ENCODE data around the gene CFAP68. TPM values are rescaled to one million over a fixed set of nuclear protein-coding genes. Genes with fewer than 3 reads are reported as not detected.

CFAP68 gene
- total and polyA plus RNA-seq, 7 donors, result 4.4 to 17.7 (median 7.6) TPM

DNA sequence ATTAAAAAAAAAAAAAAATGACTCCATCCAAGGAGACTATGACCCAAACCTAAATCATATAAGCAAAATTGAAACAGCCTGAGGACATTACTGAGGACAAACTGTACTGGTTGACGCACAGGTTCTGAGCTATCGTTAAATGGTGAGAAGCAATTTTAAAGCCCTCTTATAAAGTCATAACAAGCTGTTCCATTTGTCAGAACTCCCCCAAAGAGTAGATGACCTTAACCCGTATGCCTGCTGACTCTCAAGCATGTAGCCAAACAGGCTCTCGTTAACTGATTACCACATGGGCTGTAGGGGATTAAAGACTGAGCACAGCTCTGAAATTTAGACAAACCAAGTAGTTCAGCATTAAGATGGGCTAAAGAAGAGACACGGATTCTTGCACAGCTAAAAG lies 30.0 kb downstream of the CFAP68 start:
- Histone ChIP-seq H3K27me3 (ENCODE audit: insufficient read depth in 3 of 3, low read length in 2 of 3) (no peaks in the 10 kb centered on the region), H3K4me3 (peak overlapping the region; percentile 82), H3K4me1 (peaks cover 7% of the 10 kb centered on the region), H3K27ac (peak overlapping the region; percentile 95), H3K36me3 (ENCODE audit: insufficient read depth in 1 of 2, low read depth in 1 of 2) (peaks cover 0 to 30% of the 10 kb centered on the region in 2 donors), H3K9me3 (no peaks in the 10 kb centered on the region)
- DNase-seq, result no peak
- intact Hi-C loops (cut with DNase I), result no loop called here
- TF ChIP-seq, protein P1, sequence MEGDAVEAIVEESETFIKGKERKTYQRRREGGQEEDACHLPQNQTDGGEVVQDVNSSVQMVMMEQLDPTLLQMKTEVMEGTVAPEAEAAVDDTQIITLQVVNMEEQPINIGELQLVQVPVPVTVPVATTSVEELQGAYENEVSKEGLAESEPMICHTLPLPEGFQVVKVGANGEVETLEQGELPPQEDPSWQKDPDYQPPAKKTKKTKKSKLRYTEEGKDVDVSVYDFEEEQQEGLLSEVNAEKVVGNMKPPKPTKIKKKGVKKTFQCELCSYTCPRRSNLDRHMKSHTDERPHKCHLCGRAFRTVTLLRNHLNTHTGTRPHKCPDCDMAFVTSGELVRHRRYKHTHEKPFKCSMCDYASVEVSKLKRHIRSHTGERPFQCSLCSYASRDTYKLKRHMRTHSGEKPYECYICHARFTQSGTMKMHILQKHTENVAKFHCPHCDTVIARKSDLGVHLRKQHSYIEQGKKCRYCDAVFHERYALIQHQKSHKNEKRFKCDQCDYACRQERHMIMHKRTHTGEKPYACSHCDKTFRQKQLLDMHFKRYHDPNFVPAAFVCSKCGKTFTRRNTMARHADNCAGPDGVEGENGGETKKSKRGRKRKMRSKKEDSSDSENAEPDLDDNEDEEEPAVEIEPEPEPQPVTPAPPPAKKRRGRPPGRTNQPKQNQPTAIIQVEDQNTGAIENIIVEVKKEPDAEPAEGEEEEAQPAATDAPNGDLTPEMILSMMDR (IDR thresholded peaks at IDR 0.05), result no peak
- ATAC-seq, result no peak
- 23 to 34% (median 25%) methylated on average over 5 of the region's 5 CpGs for WGBS, 3 donors

DNA sequence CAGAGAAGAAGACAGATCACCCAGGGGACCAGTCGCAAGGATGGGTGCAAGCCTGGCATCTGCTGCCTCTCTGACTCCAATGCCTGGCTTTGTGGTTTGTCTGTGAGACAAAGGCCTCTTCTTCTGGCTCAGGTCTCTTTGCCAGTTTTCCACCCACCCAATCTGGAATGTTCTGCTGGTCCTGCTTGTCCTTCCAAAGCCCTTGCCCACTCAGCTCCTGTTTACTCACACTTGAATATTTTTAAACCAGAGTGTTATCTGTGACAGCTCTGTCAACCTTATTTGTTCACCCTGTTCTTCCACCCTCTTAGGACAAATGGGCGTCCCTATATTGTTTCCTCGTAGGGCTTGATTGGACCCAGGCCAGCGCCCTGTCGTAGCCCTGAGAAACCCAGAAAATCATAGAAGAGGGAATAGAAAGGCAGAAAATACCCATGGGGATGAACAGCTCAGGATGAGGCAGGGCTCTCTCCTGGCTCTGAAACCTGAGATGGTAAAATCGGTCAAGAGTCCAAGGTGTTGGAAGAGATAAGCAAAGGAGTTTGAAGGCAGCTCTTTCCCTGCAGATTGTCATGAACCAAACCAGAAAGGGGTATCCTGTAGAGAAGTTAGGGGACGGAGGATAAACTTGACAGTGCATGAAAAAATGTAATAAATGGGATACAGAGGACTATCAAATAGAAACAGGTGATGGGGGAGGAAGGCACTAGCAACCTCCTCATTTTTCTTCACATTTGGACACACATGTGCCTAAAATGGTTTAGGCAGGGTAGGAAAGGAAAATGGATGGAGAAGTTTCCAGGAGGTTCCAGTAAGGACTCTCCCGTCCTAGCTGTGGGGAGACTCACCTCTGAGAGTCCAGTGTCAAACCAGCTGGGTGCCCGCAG lies 31.6 kb downstream of the CFAP68 start:
- Histone ChIP-seq H3K4me1 (peaks cover 15% of the 10 kb centered on the region), H3K9me3 (no peaks in the 10 kb centered on the region), H3K36me3 (ENCODE audit: insufficient read depth in 1 of 2, low read depth in 1 of 2) (peaks cover 0 to 30% of the 10 kb centered on the region in 2 donors), H3K27me3 (ENCODE audit: insufficient read depth in 3 of 3, low read length in 2 of 3) (no peaks in the 10 kb centered on the region), H3K27ac (peak overlapping the region; percentile 95), H3K4me3 (peak overlapping the region; percentile 82)
- intact Hi-C loops (cut with DNase I), result loop anchor here (5.0 kb wide), 1 partner anchor 34 kb away; the partner anchor contains the start of genes CFAP68 (in 2 of the 2) and FDXACB1 (in 2 of the 2)
- ATAC-seq (no peak), DNase-seq (peak in 1 of 2 donors; percentile 60)
- WGBS, 3 donors, result 19 to 28% (median 21%) methylated on average over 9 of the region's 9 CpGs
- TF ChIP-seq, protein P1 (IDR thresholded peaks at IDR 0.05), result no peak

DNA sequence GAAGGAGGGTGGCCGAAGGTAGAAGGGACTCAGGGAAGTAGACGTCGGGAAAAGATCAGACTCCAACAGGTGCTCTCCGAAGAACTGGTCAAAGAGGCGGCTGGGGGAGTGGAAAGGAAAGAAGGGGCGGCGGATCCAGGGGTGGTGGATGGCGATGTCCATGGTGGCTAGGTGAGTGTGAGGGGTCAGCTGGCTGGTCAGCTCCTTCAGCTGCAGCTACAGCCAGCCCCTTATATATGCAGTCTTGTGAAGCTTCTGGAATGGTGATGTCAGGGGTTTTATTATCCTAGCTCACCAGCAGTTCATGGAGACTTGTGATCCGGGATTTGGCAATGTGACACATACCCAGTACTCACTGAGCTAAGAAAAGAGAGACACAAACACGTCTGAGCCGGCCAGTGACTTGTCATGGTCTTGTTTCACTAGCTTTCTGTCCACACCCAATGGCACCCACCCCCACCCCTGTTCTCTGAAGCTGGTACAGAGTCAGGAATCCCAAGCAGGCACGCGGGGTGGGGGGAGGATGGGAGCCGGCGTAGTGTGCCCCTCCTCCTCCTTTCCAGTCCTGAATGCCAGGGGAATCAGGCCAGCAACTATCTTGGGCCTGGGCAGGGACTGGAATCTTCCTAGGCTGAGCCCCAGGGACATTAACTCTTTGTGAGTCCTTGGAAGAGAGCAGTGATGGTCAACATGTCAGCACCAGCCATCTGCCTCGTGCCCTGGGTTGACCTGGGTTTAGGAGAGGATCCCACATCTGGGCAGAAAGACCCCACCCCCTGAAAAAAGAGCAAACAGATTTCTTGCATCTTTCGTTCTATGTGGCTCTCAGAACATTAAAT lies 32.4 kb downstream of the CFAP68 start, which contains the start of gene CRYAB:
TSS of gene CRYAB (minus strand) at position 208 of the 839 bp plus-strand sequence. CDS start at position 162, 46 bp downstream.
- Histone ChIP-seq H3K36me3 (ENCODE audit: insufficient read depth in 1 of 2, low read depth in 1 of 2) (peaks cover 0 to 30% of the 10 kb centered on the region in 2 donors), H3K27me3 (ENCODE audit: insufficient read depth in 3 of 3, low read length in 2 of 3) (no peaks in the 10 kb centered on the region), H3K4me1 (peaks cover 17% of the 10 kb centered on the region), H3K9me3 (no peaks in the 10 kb centered on the region), H3K27ac (peak within 1 kb of the TSS; percentile 95), H3K4me3 (peak within 1 kb of the TSS; percentile 82)
- ATAC-seq, result peak; percentile 74 to 85 (median 82)
- WGBS, 3 donors, result 12 to 21% (median 20%) methylated on average over 17 of the region's 17 CpGs
- TF ChIP-seq, protein P1 (IDR thresholded peaks at IDR 0.05), result no peak
- peak; percentile 93 to 97 for DNase-seq
- intact Hi-C loops (cut with DNase I), result loop anchor here (5.0 kb wide), 1 partner anchor 34 kb away; the partner anchor contains the start of genes CFAP68 (in 2 of the 2) and FDXACB1 (in 2 of the 2)

DNA sequence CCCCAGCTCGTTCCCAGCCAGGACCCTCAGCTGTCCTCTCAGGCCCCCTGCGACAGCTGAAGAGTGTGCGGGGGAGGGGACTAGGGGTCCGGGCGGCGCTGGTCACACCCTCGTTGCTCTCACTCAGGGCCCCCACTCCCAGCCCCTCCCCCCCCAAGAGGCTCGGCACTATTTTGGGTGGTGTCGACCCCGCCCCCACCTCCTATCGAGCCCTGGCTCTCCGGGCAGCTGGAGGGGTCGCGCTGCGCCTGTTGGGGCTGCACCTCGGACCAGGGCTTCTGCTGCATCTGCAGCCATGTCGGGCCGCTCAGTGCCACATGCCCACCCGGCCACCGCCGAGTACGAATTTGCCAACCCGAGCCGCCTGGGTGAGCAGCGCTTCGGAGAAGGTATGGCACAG lies 33.2 kb downstream of the CFAP68 start, which contains the start of gene HSPB2:
TSS of gene HSPB2 (plus strand) at position 200 of the 400 bp plus-strand sequence. CDS start at position 296, 96 bp downstream.
- ATAC-seq (peak; percentile 9 to 23 (median 12)), DNase-seq (peak; percentile 52 to 77)
- WGBS, 3 donors, result 2 to 5% (median 2%) methylated on average over 16 to 26 of the region's 26 CpGs
- Histone ChIP-seq H3K27me3 (ENCODE audit: insufficient read depth in 3 of 3, low read length in 2 of 3) (no peaks in the 10 kb centered on the region), H3K4me3 (peak within 1 kb of the TSS; percentile 82), H3K9me3 (no peaks in the 10 kb centered on the region), H3K4me1 (peaks cover 23% of the 10 kb centered on the region), H3K36me3 (ENCODE audit: insufficient read depth in 1 of 2, low read depth in 1 of 2) (peaks cover 0 to 30% of the 10 kb centered on the region in 2 donors), H3K27ac (peak within 1 kb of the TSS; percentile 95)
- intact Hi-C loops (cut with DNase I), result loop anchor here (5.0 kb wide), 1 partner anchor 35 kb away; the partner anchor contains the start of genes CFAP68 (in 2 of the 2) and FDXACB1 (in 2 of the 2)
- TF ChIP-seq, protein P1 (IDR thresholded peaks at IDR 0.05), result no peak

Measured in psoas muscle (tissue), 8 donors.